ENCODE results near the gene SPOCD1.

SPOCD1 gene

DNA sequence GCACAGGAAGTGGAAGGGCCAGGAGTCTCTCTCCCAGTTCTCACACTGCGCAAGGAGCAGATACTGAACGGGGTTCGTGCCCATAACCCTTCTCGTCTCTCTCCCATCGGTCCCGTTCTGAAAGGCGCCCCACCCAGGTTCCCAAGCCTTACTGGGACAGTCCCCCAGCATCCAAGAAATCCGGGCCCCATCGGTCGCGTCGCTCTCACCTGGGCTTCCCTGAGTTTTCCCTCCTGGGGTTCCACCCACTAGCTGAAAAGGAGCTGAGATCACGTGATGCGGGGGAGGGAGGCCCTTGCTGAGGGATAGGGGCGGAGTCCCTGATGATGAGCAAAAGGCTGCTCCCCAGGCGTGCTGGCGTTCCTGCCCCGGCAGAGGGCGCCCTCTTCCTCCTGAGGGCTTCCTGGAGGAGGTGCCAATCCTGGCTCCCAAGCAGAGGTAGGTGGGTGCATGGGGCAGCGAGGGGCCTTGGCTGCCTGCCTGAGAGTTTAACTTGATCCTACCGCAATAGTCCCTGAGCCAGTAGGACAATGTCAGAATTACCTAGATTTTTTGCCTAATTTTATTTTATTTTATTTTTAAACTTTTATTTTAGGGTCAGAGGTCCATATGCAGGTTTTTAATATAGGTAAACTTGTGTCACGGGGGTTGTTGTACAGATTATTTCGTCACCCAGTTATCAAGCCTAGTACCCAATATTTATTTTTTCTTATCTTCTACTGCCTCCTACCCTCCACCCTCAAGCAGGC is at the start of gene SPOCD1:
TSS of gene SPOCD1 (minus strand) at position 271 of the 749 bp plus-strand sequence. CDS start 689 bp downstream, outside the sequence.
- peak; percentile 78 to 85 for DNase-seq (ENCODE audit: low read depth in 2 of 2)

GRCh38 chr1:31862071-31862470 is 46.2 kb upstream of the SPOCD1 start:
- DNase-seq (ENCODE audit: low read depth in 2 of 2), result no peak

- no peak for DNase-seq (ENCODE audit: low read depth in 2 of 2)
Measured at GRCh38 chr1:31861346-31861745, 45.5 kb upstream of the SPOCD1 start.

- DNase-seq (ENCODE audit: low read depth in 2 of 2), result no peak
Measured at GRCh38 chr1:31860581-31860980, 44.8 kb upstream of the SPOCD1 start.

GRCh38 chr1:31859719-31860118 is 43.9 kb upstream of the SPOCD1 start:
- no peak for DNase-seq (ENCODE audit: low read depth in 2 of 2)

DNA sequence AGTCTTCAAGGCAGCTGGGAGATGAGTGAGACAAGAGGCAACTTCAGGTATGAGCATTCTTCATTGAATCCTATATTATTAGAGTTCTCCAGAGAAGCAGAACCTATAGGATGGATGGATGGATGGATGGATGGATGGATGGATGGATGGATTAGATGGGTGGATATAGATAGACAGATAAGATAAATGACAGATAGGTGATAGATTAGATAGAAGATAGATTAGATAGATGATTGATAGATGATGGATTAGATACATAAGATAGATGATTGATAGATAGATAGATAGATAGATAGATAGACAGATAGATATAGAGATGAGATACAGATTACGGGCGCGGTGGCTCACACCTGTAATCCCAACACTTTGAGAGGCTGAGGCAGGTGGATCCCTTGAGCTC is 43.2 kb upstream of the SPOCD1 start:
- no peak for DNase-seq (ENCODE audit: low read depth in 2 of 2)

DNA sequence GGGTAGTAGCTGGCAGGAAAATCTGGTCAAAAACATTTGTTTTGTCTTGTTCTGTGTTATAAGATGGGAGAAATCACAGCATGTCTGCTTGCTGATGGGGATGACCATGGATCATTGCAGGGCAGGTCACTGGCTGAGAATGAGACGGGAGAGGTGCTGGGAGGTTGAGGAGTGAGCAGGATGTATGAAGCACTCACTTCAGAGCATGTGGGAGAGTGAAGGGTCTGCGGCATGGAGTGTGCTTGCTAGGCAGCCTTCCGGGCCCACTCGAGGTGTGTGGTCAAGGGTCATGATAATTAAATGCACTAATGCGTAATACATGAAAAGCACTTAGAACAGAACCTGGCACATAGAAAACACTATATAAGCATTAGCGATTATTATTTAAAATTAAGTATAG is 42.0 kb upstream of the SPOCD1 start:
- DNase-seq (ENCODE audit: low read depth in 2 of 2), result no peak

- no peak for DNase-seq (ENCODE audit: low read depth in 2 of 2)
Measured at GRCh38 chr1:31856140-31856539, 40.3 kb upstream of the SPOCD1 start.

DNA sequence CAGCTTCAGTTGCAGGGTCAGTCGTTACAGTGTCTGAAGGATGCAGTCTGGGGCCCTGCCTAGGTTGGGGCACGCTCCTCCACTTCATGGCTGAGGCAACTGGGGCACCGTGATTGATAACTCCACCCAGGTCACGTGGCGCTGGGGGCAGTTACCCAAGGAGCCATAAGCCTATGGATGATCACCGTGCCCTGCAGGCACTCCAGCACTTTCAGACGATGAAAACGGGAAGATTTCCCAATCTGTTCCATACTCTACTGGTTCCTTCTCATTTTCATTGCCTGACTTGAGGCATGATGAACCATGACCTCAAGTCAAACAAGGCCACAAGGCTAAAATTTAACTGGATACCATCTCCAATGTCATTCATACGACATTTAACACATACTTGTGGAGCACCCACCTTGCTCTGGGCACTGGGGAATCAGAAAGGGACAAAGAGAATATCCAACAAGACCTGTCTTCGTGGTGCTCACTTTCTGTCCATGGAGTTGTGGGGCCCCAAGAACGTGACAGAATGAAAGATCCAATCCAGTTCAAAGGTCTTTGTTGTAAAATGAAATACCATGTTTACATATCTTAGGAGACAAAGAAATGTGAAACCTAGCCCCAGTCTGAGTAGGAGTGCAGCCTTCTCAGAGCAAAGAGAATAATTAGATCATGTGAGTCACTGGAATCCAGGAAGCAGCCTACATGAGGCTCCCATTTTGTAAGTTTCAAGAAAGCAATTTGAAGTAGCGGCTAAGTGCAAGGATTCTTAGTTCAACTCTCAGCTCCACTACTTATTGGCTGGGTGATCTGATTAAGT is 39.4 kb upstream of the SPOCD1 start:
- DNase-seq (ENCODE audit: low read depth in 2 of 2), result no peak

GRCh38 chr1:31849653-31850052 is 33.8 kb upstream of the SPOCD1 start:
- DNase-seq (ENCODE audit: low read depth in 2 of 2), result no peak

GRCh38 chr1:31848381-31848897 is 32.6 kb upstream of the SPOCD1 start:
- DNase-seq (ENCODE audit: low read depth in 2 of 2), result peak; percentile 32 to 48

DNA sequence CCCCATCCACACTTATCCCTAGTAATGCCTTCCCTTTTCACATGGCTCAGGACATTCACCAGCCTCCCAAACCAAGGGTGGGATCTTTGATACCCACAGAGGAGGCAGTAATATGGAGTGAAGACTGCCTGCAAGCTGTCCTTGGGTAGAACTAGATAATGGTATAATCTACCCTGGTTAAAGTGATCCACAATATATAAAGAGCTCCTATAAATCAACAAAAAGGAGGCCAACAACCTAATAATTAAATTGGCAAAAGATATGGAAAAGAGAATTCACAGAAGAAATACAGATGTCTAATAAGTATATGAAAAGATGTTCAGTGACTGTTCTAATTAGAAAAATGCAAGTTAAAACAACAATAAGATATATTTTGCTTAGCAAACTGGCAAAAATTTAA is 30.7 kb upstream of the SPOCD1 start:
- DNase-seq (ENCODE audit: low read depth in 2 of 2), result no peak

- no peak for DNase-seq (ENCODE audit: low read depth in 2 of 2)
Measured at GRCh38 chr1:31843506-31843905, 27.7 kb upstream of the SPOCD1 start.

DNA sequence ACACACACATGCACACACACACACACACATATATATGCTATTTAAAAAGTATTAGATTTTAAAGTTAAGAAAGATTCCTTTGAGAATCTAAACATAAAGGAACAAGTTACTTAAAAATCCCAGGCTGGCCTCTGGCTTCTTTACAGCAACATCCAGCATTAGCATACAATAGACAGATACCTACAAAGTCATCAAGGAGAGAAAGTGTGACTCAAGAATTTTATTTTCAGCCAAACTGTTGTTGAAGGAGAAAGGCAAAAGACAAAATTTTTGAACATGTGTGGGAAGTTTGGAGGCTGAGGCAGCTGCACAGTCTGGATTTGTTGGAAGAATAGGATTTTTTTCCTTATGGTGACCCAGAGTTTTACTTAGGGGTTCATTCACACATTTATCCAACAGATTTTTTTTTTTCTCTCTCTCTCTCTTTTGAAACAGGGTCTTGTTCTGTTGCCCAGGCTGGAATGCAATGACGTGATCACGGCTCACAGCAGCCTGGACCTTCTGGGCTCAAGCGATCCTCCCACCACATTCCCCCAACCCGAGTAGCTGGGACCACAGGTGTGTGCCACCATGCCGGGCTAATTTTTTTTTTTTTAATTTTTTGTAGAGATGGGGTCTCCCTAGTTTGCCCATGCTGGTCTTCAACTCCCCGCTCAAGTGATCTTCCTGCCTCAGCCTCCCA is 24.0 kb upstream of the SPOCD1 start:
- DNase-seq (ENCODE audit: low read depth in 2 of 2), result no peak

DNA sequence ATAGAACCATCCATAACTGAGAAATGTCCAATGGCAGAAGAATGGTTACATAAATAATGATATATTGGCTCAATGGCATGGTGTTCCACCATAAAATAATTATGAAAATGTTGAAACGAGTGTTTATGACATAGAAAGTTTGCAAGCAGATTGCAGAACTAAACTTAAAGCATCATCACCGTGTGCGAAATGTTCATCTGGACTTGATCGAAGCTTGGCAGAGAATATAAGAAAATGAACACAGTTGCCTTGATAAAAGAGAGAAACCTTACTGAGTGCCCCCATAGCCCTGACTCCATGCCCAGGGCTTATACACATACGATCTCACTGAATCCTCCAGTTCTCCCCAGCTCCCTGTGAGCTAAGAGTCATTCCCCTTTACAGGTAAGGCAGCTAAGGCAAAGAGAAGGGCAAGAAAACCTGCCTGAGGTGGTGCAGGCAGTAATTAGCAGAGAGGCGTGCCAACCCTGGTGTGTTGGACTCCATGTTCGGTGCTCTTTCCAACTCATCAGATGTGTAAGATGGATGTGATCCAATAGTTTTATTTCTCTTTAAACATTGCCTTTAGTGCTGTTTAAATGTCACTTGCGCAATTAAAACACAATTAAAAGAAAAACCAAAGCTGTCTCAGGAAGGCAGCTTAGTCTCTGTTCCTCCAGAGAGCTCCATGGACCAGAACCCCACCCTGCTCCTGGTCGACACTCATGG is 21.8 kb upstream of the SPOCD1 start:
- no peak for DNase-seq (ENCODE audit: low read depth in 2 of 2)

DNA sequence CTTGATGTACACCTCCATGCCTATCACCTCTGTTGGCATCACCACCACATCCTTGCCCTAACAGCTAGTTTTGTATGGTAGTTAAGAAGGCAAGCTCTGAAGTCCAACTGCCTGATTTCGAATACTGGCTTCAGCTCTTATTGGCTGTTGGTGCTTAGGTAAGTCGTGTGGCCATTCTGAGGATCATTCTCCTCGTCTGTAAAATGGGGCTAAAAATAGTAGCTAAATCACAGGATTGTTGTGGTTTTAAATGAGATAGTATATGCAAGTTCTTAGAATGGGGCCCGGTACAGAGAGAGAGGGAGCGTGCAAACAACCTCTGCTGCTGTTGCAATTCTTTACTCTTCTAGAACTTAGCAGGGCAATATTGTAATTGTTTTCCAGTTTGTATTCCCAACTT is 20.8 kb upstream of the SPOCD1 start:
- DNase-seq (ENCODE audit: low read depth in 2 of 2), result no peak

DNA sequence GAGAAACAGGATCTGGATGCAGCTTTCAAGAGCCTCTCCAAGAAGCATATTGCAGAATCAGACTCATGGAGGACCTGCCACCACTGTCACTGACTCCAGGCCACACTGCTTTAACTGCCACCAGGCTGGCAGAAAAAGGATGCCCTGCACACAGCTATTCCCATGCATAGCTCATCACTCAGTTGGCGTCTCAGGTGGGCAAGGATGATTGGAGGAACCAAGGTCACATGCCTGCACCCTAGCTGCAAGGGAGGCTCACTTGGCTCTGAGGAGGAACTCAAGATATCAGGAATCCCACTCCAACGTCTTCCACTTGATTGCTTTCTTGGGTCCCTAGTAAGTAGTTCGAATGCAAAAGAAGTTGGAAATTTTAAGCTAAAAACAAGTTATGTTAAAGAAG is 19.6 kb upstream of the SPOCD1 start:
- DNase-seq (ENCODE audit: low read depth in 2 of 2), result no peak

DNA sequence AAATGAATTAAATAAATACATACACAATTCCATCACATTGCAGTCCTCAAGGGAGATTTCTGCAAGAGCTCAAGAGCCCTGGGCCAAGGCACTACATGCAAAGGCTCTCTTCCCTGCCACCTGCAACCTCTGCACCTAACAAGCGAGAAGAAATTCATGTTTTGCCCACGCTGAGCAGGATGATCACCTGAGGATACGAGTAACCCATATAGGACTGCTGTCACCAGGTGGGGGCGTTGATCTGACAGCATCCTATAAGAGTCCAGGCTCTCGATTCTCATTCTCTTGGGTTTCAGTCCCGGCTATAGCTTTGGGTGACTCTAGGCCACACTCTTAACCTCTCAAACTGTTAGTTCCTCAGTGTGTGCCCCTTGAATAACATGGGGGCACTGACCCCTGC is 18.7 kb upstream of the SPOCD1 start:
- no peak for DNase-seq (ENCODE audit: low read depth in 2 of 2)

- DNase-seq (ENCODE audit: low read depth in 2 of 2), result no peak
Measured at GRCh38 chr1:31831397-31832378, 15.9 kb upstream of the SPOCD1 start.

DNA sequence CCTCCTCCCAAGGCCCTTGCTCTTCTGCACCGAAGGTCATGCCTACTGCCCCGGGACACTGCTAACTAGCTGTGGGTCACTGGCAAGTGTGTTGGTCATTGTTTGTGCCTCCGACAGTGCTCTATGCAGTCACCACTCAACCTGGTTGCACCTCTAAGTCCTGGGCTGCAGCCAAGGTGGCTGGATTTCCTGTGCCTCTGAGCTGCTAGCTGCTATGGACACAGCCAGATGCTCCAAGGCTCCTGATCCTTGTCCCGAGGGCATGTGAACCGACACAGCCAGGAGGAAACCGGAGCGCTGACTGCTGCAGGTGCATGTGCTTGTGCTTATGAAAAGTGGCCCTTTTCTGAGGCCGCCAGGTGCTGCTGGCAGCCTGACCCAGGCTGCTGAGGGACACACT is 14.7 kb upstream of the SPOCD1 start:
- no peak for DNase-seq (ENCODE audit: low read depth in 2 of 2)

- no peak for DNase-seq (ENCODE audit: low read depth in 2 of 2)
Measured at GRCh38 chr1:31830065-31830464, 14.2 kb upstream of the SPOCD1 start.

Measured in stimulated activated CD4-positive, alpha-beta T cell treated with anti-CD3 and anti-CD28 coated beads, Interleukin-1b, Interleukin-23, amount 100 ng/mL, for 4 hours (primary cell).